ENCODE data around the gene MYO16.

- TF ChIP-seq POLR2AphosphoS5 (IDR thresholded peaks at IDR 0.05; ENCODE audit: low read depth, low read length) (no peak), POLR2A (IDR thresholded peaks at IDR 0.05; ENCODE audit: low read depth, low read length) (no peak), TAF1 (IDR thresholded peaks at IDR 0.05; ENCODE audit: low read depth, low read length) (no peak), SPI1 (IDR thresholded peaks at IDR 0.05; ENCODE audit: low read depth, low read length) (no peak), POU2F2 (IDR thresholded peaks at IDR 0.05; ENCODE audit: low read depth, low read length) (no peak)
These were observed 140.0 kb downstream of the MYO16 start for GRCh38 chr13:108769213-108770070.

Data from GM12891 (cell line).